Breast epithelium (tissue), 3 donors: ENCODE results near the gene GCC1.

ENCODE experiments used
- CTCF ChIP-seq, 3 donors: fragments of 450-650 bp; IDR thresholded peaks; one replicate each; pipeline ENCODE4 v1.5.1; 2016 to 2017; ENCODE audit warnings: antibody characterized with exemption in 3 of 3, mild to moderate bottlenecking in 3 of 3, moderate library complexity in 3 of 3
- POLR2A ChIP-seq: fragments of 450-650 bp; IDR thresholded peaks from one replicate; pipeline ENCODE4 v1.6.1; 2016; ENCODE audit warnings: antibody characterized with exemption, mild to moderate bottlenecking, moderate library complexity
- POLR2AphosphoS5 ChIP-seq, 3 donors: sonication (generic); formaldehyde crosslinking; IDR thresholded peaks; one replicate each; pipeline ENCODE4 v1.6.1; 2017; ENCODE audit warnings: antibody characterized with exemption in 3 of 3

GRCh38 chr7:127534636-127535035, 50.8 kb downstream of the GCC1 start:
- TF ChIP-seq POLR2A (no peak), CTCF (IDR thresholded peaks at IDR 0.05) (no peak), POLR2AphosphoS5 (IDR thresholded peaks at IDR 0.05) (no peak)
